GM18511 (cell line): Measurements from ENCODE around the gene PLCG2.

Experiments
- ATAC-seq: cut with Tn5 transposase; IDR thresholded peaks from one replicate; pipeline ENCODE4 v1.9.1; 2021; ENCODE audit warnings: mild to moderate bottlenecking, moderate library complexity; ENCODE audit not compliant: unreplicated experiment

The PLCG2 gene

GRCh38 chr16:81904320-81904719 is 125.2 kb downstream of the PLCG2 start:
- ATAC-seq, result no peak

GRCh38 chr16:81905277-81905676 is 126.2 kb downstream of the PLCG2 start:
- ATAC-seq, result no peak

GRCh38 chr16:81907681-81908080 is 128.6 kb downstream of the PLCG2 start:
- no peak for ATAC-seq

- no peak for ATAC-seq
Observed at GRCh38 chr16:81908466-81909262, 129.6 kb downstream of the PLCG2 start.

GRCh38 chr16:81910366-81910885 is 131.3 kb downstream of the PLCG2 start:
- no peak for ATAC-seq

- no peak for ATAC-seq
Observed at GRCh38 chr16:81912395-81912794, 133.3 kb downstream of the PLCG2 start.

GRCh38 chr16:81913222-81913621 is 134.1 kb downstream of the PLCG2 start:
- no peak for ATAC-seq

- ATAC-seq, result no peak
Observed at GRCh38 chr16:81917375-81917774, 138.3 kb downstream of the PLCG2 start.

- ATAC-seq, result no peak
Observed at GRCh38 chr16:81918927-81919326, 139.8 kb downstream of the PLCG2 start.

GRCh38 chr16:81920498-81920897 is 141.4 kb downstream of the PLCG2 start:
- ATAC-seq, result no peak

- no peak for ATAC-seq
Observed at GRCh38 chr16:81921085-81921814, 142.2 kb downstream of the PLCG2 start.

- ATAC-seq, result no peak
Observed at GRCh38 chr16:81921843-81922584, 142.9 kb downstream of the PLCG2 start.

- no peak for ATAC-seq
Observed at GRCh38 chr16:81923296-81923695, 144.2 kb downstream of the PLCG2 start.

- ATAC-seq, result no peak
Observed at GRCh38 chr16:81925016-81925415, 145.9 kb downstream of the PLCG2 start.

- no peak for ATAC-seq
Observed at GRCh38 chr16:81926036-81926435, 146.9 kb downstream of the PLCG2 start.

- no peak for ATAC-seq
Observed at GRCh38 chr16:81927561-81928185, 148.6 kb downstream of the PLCG2 start.

GRCh38 chr16:81928271-81928918 is 149.3 kb downstream of the PLCG2 start:
- no peak for ATAC-seq

- ATAC-seq, result no peak
Observed at GRCh38 chr16:81928975-81929374, 149.9 kb downstream of the PLCG2 start.

- no peak for ATAC-seq
Observed at GRCh38 chr16:81929841-81930240, 150.8 kb downstream of the PLCG2 start.

GRCh38 chr16:81931927-81932326 is 152.8 kb downstream of the PLCG2 start:
- no peak for ATAC-seq
